ENCODE results near the gene SLC30A2. TPM values are rescaled to one million over a fixed set of nuclear protein-coding genes. Genes with fewer than 3 reads are reported as not detected.

Gene SLC30A2
- total RNA-seq, 1 experiment from 2014 or later, result 0.23 TPM

GRCh38 chr1:25989440-25990234, 56.3 kb downstream of the SLC30A2 start:
- no peak for TF ChIP-seq REST (IDR thresholded peaks at IDR 0.05; ENCODE audit: insufficient read depth in 1 of 2, low read depth in 2 of 2, low read length in 1 of 2)
- no peak for TF ChIP-seq CTCF (IDR thresholded peaks at IDR 0.05)
- TF ChIP-seq TCF7L2 (IDR thresholded peaks at IDR 0.05; ENCODE audit: low read depth, low read length), result no peak
- no peak for TF ChIP-seq SIN3A (IDR thresholded peaks at IDR 0.05; ENCODE audit: borderline replicate concordance, insufficient read depth, low read depth, low read length)
- no peak for TF ChIP-seq POLR2AphosphoS5 (IDR thresholded peaks at IDR 0.05; ENCODE audit: low read depth, low read length)
- POLR2A ChIA-PET, result no interaction called here
- in situ Hi-C loops (cut with HindIII; ENCODE audit: low pct_unique_long_range_greater_than_20kb, low sequenced_read_pairs) (no loop called here), intact Hi-C loops (cut with micrococcal nuclease; ENCODE audit: unreplicated experiment) (loop anchor here (10.0 kb wide), 1 partner anchor 155 kb away; no protein-coding TSS in a partner anchor)
- Histone ChIP-seq H3K27ac (ENCODE audit: low read length) (no peak overlapping the region), H3K27me3 (ENCODE audit: control insufficient read depth, insufficient read depth, low read length) (no peaks in the 10 kb centered on the region), H3K36me3 (ENCODE audit: control insufficient read depth, insufficient read depth, low read length) (no peaks in the 10 kb centered on the region), H3K4me1 (ENCODE audit: control insufficient read depth, insufficient read depth, low read length) (peaks cover 3% of the 10 kb centered on the region; the same call in 1 of the 2 replicates), H3K9me3 (ENCODE audit: control insufficient read depth, insufficient read depth, low read depth, low read length) (no peaks in the 10 kb centered on the region), H3K4me3 (ENCODE audit: low read depth in 2 of 2, low read length in 2 of 2) (no peak overlapping the region)
- DNase-seq (ENCODE audit: low read depth, low spot score) (no peak), ATAC-seq (no peak)
- BruUV-seq (replicated peaks), result no TSS peak
- CTCF ChIA-PET, result no interaction called here

- peaks cover 3% of the 10 kb centered on the region; the same call in 1 of the 2 replicates for H3K4me1 ChIP-seq (ENCODE audit: control insufficient read depth, insufficient read depth, low read length)
- TF ChIP-seq SIN3A (IDR thresholded peaks at IDR 0.05; ENCODE audit: borderline replicate concordance, insufficient read depth, low read depth, low read length), result no peak
- TF ChIP-seq CTCF (IDR thresholded peaks at IDR 0.05), result no peak
- TF ChIP-seq REST (IDR thresholded peaks at IDR 0.05; ENCODE audit: insufficient read depth in 1 of 2, low read depth in 2 of 2, low read length in 1 of 2), result no peak
- TF ChIP-seq POLR2AphosphoS5 (IDR thresholded peaks at IDR 0.05; ENCODE audit: low read depth, low read length), result no peak
- no peak for TF ChIP-seq TCF7L2 (IDR thresholded peaks at IDR 0.05; ENCODE audit: low read depth, low read length)
- BruUV-seq (replicated peaks), result no TSS peak
- ChIA-PET POLR2A (no interaction called here), CTCF (no interaction called here)
- DNase-seq (ENCODE audit: low read depth, low spot score), result no peak
- H3K27me3 ChIP-seq (ENCODE audit: control insufficient read depth, insufficient read depth, low read length), result no peaks in the 10 kb centered on the region
- H3K9me3 ChIP-seq (ENCODE audit: control insufficient read depth, insufficient read depth, low read depth, low read length), result no peaks in the 10 kb centered on the region
- no peak overlapping the region for H3K27ac ChIP-seq (ENCODE audit: low read length)
- intact Hi-C loops (cut with micrococcal nuclease; ENCODE audit: unreplicated experiment), result no loop called here
- no peak for ATAC-seq
- H3K4me3 ChIP-seq (ENCODE audit: low read depth in 2 of 2, low read length in 2 of 2), result no peak overlapping the region
- in situ Hi-C loops (cut with HindIII; ENCODE audit: low pct_unique_long_range_greater_than_20kb, low sequenced_read_pairs), result no loop called here
- H3K36me3 ChIP-seq (ENCODE audit: control insufficient read depth, insufficient read depth, low read length), result no peaks in the 10 kb centered on the region
Measured at GRCh38 chr1:25987951-25988350, 58.0 kb downstream of the SLC30A2 start.
